HEK293T (cell line): ENCODE measurements around the gene TNIK.

ENCODE experiments used
- ARNT ChIP-seq: fragments of 450-650 bp; IDR thresholded peaks from 2 replicates; pipeline ENCODE4 v1.6.1; 2017; ENCODE audit warnings: mild to moderate bottlenecking
- ELF4 ChIP-seq: fragments of 450-650 bp; IDR thresholded peaks from 2 replicates; pipeline ENCODE4 v1.6.1; 2017; ENCODE audit warnings: antibody characterized with exemption
- L3MBTL2 ChIP-seq: fragments of 450-650 bp; conservative IDR thresholded peaks from 2 replicates; pipeline ENCODE4 v1.6.1; 2016; ENCODE audit warnings: mild to moderate bottlenecking
- LEF1 ChIP-seq: fragments of 450-650 bp; IDR thresholded peaks from 2 replicates; pipeline ENCODE4 v1.6.1; 2017; ENCODE audit warnings: mild to moderate bottlenecking, borderline replicate concordance
- NFRKB ChIP-seq: fragments of 450-650 bp; IDR thresholded peaks from 2 replicates; pipeline ENCODE4 v1.6.1; 2016; ENCODE audit warnings: mild to moderate bottlenecking, moderate library complexity
- SP1 ChIP-seq: fragments of 450-650 bp; IDR thresholded peaks from 2 replicates; pipeline ENCODE4 v1.6.1; 2017
- SUZ12 ChIP-seq: fragments of 450-650 bp; IDR thresholded peaks from 2 replicates; pipeline ENCODE4 v1.6.1; 2016; ENCODE audit warnings: mild to moderate bottlenecking
- TARDBP ChIP-seq: fragments of 450-650 bp; IDR thresholded peaks from 2 replicates; pipeline ENCODE4 v1.6.1; 2016
- ZNF384 ChIP-seq: fragments of 450-650 bp; IDR thresholded peaks from 2 replicates; pipeline ENCODE4 v1.6.1; 2016
- TF ChIP-seq, protein P1 (sequence below): fragments of 450-650 bp; IDR thresholded peaks from 2 replicates; pipeline ENCODE4 v1.6.1; 2016

DNA sequence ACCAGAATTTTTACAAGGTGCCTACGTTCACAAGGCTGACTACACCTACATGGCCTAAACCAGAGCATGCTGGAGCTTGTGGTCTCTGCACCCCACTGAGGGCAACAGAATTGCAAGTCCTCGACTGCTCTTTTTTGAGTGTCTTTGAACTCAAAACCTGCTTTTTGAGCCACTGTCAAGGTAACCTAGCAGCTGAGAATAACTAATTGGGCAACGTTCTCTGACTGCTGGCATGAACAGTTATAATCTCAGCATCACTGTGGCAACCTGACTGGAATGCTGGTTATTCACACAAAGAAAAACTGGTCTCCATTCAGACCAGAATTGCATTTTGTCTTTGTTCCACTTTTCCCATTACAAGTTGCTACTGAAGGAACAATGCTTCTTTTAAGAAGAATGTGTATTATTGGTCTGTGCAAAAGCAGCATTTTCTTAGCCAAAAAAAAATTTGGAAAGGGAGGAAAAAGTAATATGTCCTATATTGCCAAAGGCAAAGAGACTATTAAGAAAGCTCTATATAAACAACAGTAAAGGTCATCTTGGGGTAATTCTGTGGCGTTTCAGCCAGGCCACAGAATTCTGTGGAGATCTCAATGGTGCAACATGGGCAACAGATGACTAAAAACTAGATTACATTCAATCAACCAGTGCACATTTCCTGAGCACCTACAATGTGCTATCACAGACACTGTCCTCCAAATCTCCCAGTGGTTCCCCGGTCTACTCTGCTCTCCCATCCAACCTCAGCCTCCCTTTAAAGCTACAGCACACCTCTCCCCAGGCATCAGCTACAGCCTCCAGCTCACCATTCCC is 76.8 kb downstream of the TNIK start:
- no peak for TF ChIP-seq NFRKB
- no peak for TF ChIP-seq SP1
- TF ChIP-seq, protein P1, sequence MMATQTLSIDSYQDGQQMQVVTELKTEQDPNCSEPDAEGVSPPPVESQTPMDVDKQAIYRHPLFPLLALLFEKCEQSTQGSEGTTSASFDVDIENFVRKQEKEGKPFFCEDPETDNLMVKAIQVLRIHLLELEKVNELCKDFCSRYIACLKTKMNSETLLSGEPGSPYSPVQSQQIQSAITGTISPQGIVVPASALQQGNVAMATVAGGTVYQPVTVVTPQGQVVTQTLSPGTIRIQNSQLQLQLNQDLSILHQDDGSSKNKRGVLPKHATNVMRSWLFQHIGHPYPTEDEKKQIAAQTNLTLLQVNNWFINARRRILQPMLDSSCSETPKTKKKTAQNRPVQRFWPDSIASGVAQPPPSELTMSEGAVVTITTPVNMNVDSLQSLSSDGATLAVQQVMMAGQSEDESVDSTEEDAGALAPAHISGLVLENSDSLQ: no peak
- no peak for TF ChIP-seq TARDBP
- TF ChIP-seq ARNT: no peak
- TF ChIP-seq L3MBTL2: no peak
- TF ChIP-seq SUZ12: no peak
- no peak for TF ChIP-seq ZNF384
- TF ChIP-seq LEF1: no peak
- TF ChIP-seq ELF4: no peak
